HepG2 (cell line): Measurements from ENCODE around the gene OSCP1. TPM values are rescaled to one million over a fixed set of nuclear protein-coding genes. Genes with fewer than 3 reads are reported as not detected.

ENCODE experiments used
- FOXA3 ChIP-seq: IDR thresholded peaks from 2 replicates; pipeline ENCODE4 v1.6.1; 2016; ENCODE audit warnings: missing genetic modification reagents, missing compliant biosample characterization
- MAF1 ChIP-seq: sonication (generic); formaldehyde crosslinking; IDR thresholded peaks from 2 replicates; pipeline ENCODE4 v1.5.0; 2020; ENCODE audit warnings: missing genetic modification reagents, borderline replicate concordance
- NCOA2 ChIP-seq: sonication (generic); formaldehyde crosslinking; IDR thresholded peaks from 2 replicates; pipeline ENCODE4 v1.8.0; 2022; ENCODE audit warnings: inconsistent platforms
- ZBTB38 ChIP-seq: sonication (generic); formaldehyde crosslinking; IDR thresholded peaks from 2 replicates; pipeline ENCODE4 v1.5.1; 2020; ENCODE audit warnings: mild to moderate bottlenecking, missing genetic modification reagents
- ZNF138 ChIP-seq: sonication (generic); formaldehyde crosslinking; IDR thresholded peaks from 2 replicates; pipeline ENCODE4 v1.5.0; 2020; ENCODE audit warnings: mild to moderate bottlenecking, low read depth, missing genetic modification reagents
- ZNF251 ChIP-seq: sonication (generic); formaldehyde crosslinking; IDR thresholded peaks from 2 replicates; pipeline ENCODE4 v1.9.0; 2021; ENCODE audit warnings: mild to moderate bottlenecking, missing genetic modification reagents
- ZNF550 ChIP-seq: sonication (generic); formaldehyde crosslinking; IDR thresholded peaks from 2 replicates; pipeline ENCODE4 v1.4.0; 2020; ENCODE audit warnings: mild to moderate bottlenecking, missing genetic modification reagents, borderline replicate concordance
- ZNF850 ChIP-seq: sonication (generic); formaldehyde crosslinking; conservative IDR thresholded peaks from 2 replicates; pipeline ENCODE4 v1.9.0; 2021; ENCODE audit warnings: mild to moderate bottlenecking, missing genetic modification reagents
- polyA plus RNA-seq, 8 experiments: library from polyadenylated mRNA; depleted of rRNA in 3 of 8; stranded (reverse) in 7 of 8; unstranded in 1 of 8; fragments of >200 nt; fragmentation: Illumina TruSeq in 4 of 8; extraction: Trizol in 4 of 8; gene quantifications; 2 replicates each; pipeline versions ENCODE4 v1.2.1 to v1.2.3, GENCODE V29; 2011 to 2016; ENCODE audit warnings: low read depth in 4 of 8, missing spikeins in 1 of 8, mixed read lengths in 1 of 8; ENCODE audit not compliant: insufficient read depth in 1 of 8
- total RNA-seq, 5 experiments: library from RNA; depleted of rRNA; stranded (reverse); fragments of >200 nt; fragmentation: Illumina TruSeq; extraction: Trizol; gene quantifications; 2 replicates each; pipeline ENCODE4 v1.2.3, GENCODE V29; 2016; ENCODE audit warnings: low read depth in 1 of 5
- TF ChIP-seq, protein P1 (sequence below): sonication (generic); formaldehyde crosslinking; IDR thresholded peaks from 2 replicates; pipeline ENCODE4 v1.5.0; 2020; ENCODE audit warnings: mild to moderate bottlenecking, missing genetic modification reagents, borderline replicate concordance
- TF ChIP-seq, protein P2 (sequence below): sonication (generic); formaldehyde crosslinking; IDR thresholded peaks from 2 replicates; pipeline ENCODE4 v1.4.0; 2020; ENCODE audit warnings: mild to moderate bottlenecking, missing genetic modification reagents
- TF ChIP-seq, protein P3 (sequence below): sonication (generic); formaldehyde crosslinking; IDR thresholded peaks from 2 replicates; pipeline ENCODE4 v1.5.1; 2020; ENCODE audit warnings: missing genetic modification reagents, mild to moderate bottlenecking, borderline replicate concordance
- TF ChIP-seq, protein P4 (sequence below): sonication (generic); formaldehyde crosslinking; IDR thresholded peaks from 2 replicates; pipeline ENCODE4 v1.4.0; 2020; ENCODE audit warnings: missing genetic modification reagents
- TF ChIP-seq, protein P5 (sequence below): sonication (generic); formaldehyde crosslinking; IDR thresholded peaks from 2 replicates; pipeline ENCODE4 v1.5.0; 2020; ENCODE audit warnings: missing genetic modification reagents

Gene OSCP1
- total and polyA plus RNA-seq, 2 of the 13 experiments (the other 11 are each of a cell fraction or from before 2014, with no cell fraction given) = 0.60 to 0.84 TPM

DNA sequence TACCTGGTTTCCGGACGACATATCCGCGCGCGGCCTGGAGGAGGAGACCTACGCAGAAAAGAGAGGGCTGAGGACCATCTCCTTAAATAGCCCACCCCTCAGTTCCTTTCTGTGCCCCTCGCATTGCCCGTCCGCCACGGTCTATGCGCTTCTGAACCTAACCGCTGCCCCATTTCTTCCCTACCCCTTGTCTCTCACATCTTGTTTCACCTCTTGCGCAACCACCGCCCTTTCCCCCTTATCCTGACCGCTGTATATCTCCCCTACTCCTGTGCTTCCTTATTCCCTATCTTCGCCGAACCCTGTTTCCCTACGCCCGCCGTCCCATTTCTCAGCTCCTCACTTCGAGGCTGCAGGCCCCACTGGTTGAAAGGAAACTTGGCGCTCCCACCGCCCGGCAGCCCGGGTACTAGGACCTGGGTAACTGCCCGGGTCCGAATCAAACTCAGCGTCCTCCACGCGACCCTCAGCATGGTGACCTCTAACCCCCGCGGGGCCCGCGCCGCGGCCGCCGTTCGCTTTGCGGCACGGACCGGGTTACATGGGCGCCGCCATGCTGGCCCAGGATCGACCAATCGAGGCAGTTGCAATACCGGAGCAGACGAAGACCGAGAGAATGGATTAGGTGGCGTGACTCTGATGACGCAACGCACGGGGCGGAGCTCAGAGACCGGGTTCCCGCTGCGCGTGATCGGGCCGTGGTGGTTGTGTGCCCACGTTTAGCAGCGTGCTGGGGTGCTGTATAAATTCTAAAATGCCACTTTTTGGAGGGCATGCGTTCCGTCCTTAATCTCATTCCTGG lies 13.8 kb upstream of the OSCP1 start, which contains the start of gene MRPS15 (continued):
- no peak for TF ChIP-seq ZNF550 (CRISPR knock-in tag)
- TF ChIP-seq, protein P1, sequence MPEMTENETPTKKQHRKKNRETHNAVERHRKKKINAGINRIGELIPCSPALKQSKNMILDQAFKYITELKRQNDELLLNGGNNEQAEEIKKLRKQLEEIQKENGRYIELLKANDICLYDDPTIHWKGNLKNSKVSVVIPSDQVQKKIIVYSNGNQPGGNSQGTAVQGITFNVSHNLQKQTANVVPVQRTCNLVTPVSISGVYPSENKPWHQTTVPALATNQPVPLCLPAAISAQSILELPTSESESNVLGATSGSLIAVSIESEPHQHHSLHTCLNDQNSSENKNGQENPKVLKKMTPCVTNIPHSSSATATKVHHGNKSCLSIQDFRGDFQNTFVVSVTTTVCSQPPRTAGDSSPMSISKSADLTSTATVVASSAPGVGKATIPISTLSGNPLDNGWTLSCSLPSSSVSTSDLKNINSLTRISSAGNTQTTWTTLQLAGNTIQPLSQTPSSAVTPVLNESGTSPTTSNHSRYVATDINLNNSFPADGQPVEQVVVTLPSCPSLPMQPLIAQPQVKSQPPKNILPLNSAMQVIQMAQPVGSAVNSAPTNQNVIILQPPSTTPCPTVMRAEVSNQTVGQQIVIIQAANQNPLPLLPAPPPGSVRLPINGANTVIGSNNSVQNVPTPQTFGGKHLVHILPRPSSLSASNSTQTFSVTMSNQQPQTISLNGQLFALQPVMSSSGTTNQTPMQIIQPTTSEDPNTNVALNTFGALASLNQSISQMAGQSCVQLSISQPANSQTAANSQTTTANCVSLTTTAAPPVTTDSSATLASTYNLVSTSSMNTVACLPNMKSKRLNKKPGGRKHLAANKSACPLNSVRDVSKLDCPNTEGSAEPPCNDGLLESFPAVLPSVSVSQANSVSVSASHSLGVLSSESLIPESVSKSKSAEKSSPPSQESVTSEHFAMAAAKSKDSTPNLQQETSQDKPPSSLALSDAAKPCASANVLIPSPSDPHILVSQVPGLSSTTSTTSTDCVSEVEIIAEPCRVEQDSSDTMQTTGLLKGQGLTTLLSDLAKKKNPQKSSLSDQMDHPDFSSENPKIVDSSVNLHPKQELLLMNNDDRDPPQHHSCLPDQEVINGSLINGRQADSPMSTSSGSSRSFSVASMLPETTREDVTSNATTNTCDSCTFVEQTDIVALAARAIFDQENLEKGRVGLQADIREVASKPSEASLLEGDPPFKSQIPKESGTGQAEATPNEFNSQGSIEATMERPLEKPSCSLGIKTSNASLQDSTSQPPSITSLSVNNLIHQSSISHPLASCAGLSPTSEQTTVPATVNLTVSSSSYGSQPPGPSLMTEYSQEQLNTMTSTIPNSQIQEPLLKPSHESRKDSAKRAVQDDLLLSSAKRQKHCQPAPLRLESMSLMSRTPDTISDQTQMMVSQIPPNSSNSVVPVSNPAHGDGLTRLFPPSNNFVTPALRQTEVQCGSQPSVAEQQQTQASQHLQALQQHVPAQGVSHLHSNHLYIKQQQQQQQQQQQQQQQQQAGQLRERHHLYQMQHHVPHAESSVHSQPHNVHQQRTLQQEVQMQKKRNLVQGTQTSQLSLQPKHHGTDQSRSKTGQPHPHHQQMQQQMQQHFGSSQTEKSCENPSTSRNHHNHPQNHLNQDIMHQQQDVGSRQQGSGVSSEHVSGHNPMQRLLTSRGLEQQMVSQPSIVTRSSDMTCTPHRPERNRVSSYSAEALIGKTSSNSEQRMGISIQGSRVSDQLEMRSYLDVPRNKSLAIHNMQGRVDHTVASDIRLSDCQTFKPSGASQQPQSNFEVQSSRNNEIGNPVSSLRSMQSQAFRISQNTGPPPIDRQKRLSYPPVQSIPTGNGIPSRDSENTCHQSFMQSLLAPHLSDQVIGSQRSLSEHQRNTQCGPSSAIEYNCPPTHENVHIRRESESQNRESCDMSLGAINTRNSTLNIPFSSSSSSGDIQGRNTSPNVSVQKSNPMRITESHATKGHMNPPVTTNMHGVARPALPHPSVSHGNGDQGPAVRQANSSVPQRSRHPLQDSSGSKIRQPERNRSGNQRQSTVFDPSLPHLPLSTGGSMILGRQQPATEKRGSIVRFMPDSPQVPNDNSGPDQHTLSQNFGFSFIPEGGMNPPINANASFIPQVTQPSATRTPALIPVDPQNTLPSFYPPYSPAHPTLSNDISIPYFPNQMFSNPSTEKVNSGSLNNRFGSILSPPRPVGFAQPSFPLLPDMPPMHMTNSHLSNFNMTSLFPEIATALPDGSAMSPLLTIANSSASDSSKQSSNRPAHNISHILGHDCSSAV (CRISPR knock-in tag) = peak; percentile 78; the same call in 1 of the 2 replicates
- no peak for TF ChIP-seq ZNF850 (CRISPR knock-in tag)
- TF ChIP-seq MAF1 (CRISPR knock-in tag) = no peak; the same call in 1 of the 2 replicates
- TF ChIP-seq, protein P2, sequence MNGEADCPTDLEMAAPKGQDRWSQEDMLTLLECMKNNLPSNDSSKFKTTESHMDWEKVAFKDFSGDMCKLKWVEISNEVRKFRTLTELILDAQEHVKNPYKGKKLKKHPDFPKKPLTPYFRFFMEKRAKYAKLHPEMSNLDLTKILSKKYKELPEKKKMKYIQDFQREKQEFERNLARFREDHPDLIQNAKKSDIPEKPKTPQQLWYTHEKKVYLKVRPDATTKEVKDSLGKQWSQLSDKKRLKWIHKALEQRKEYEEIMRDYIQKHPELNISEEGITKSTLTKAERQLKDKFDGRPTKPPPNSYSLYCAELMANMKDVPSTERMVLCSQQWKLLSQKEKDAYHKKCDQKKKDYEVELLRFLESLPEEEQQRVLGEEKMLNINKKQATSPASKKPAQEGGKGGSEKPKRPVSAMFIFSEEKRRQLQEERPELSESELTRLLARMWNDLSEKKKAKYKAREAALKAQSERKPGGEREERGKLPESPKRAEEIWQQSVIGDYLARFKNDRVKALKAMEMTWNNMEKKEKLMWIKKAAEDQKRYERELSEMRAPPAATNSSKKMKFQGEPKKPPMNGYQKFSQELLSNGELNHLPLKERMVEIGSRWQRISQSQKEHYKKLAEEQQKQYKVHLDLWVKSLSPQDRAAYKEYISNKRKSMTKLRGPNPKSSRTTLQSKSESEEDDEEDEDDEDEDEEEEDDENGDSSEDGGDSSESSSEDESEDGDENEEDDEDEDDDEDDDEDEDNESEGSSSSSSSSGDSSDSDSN (CRISPR knock-in tag) = peak; percentile 52; the same call in 1 of the 2 replicates
- TF ChIP-seq NCOA2 (CRISPR knock-in tag) = peak; percentile 80
- TF ChIP-seq, protein P3, sequence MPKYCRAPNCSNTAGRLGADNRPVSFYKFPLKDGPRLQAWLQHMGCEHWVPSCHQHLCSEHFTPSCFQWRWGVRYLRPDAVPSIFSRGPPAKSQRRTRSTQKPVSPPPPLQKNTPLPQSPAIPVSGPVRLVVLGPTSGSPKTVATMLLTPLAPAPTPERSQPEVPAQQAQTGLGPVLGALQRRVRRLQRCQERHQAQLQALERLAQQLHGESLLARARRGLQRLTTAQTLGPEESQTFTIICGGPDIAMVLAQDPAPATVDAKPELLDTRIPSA (CRISPR knock-in tag) = no peak
- TF ChIP-seq FOXA3 = peak; percentile 83
- TF ChIP-seq ZBTB38 = peak; percentile 56
- TF ChIP-seq, protein P4, sequence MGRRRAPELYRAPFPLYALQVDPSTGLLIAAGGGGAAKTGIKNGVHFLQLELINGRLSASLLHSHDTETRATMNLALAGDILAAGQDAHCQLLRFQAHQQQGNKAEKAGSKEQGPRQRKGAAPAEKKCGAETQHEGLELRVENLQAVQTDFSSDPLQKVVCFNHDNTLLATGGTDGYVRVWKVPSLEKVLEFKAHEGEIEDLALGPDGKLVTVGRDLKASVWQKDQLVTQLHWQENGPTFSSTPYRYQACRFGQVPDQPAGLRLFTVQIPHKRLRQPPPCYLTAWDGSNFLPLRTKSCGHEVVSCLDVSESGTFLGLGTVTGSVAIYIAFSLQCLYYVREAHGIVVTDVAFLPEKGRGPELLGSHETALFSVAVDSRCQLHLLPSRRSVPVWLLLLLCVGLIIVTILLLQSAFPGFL = 0 out of 2 replicates have a peak, but pooled peaks have one; percentile 18
- TF ChIP-seq, protein P5, sequence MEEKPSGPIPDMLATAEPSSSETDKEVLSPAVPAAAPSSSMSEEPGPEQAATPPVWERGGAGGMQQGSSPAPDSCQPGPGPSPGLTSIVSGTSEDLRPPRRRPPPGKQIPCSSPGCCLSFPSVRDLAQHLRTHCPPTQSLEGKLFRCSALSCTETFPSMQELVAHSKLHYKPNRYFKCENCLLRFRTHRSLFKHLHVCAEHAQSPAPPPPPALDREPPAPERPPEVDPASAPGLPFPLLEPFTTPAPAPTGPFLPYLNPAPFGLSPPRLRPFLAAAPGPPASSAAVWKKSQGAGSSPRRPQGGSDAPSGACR (CRISPR knock-in tag) = peak; percentile 90; the same call in 1 of the 2 replicates
- TF ChIP-seq ZNF251 (CRISPR knock-in tag) = no peak
- peak; percentile 86 for TF ChIP-seq ZNF138
